Ramos (cell line): ENCODE measurements around the gene ROR1.
"Not testable (repeated sequence)": the region's sequence is repeated elsewhere in the genome, so short reads cannot be mapped to it uniquely, and the experiment has no call there.

Experiments
- in situ Hi-C: fragments of 300-500 bp; cut with MboI; formaldehyde crosslinking; loops from one replicate; pipeline ENCODE4 v1.14.3; 2022; ENCODE audit warnings: low sequenced_read_pairs; ENCODE audit not compliant: unreplicated experiment

The ROR1 gene

DNA sequence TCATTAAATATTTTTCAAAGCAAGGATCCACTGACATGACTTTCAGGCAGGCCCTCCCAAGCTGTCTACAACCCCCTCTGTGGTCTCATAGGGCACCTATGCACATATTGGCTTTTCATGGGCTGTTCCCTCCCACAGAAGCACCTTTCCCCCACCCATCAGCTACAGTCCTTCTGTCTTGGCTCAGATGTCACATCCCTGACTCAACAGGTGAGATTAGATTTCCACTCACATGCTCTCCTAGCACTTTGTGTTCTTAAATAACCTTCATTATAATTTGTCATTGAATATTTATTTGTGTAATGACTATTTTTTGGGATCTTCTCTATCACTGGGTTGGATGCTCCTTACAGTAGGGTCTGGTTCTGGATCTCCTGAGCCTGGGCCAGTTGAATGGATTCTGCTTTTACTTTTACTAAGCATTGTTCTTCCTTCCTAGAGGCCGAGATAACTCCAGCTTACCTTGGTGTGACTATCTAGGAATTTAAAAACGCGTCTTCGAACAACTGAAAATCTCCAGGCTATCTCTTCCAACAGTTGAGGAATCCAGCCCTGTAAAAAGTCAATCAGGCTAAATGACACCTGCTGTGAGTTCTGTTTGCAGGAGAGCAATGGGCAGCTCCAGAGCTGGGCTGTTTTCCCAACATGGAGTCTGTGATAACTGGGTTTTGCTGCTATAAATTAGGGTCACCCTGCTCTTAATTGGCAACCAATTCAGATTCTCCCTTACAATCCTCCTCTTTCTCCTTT is 16.2 kb downstream of the ROR1 start:
- in situ Hi-C loops = no loop called here

DNA sequence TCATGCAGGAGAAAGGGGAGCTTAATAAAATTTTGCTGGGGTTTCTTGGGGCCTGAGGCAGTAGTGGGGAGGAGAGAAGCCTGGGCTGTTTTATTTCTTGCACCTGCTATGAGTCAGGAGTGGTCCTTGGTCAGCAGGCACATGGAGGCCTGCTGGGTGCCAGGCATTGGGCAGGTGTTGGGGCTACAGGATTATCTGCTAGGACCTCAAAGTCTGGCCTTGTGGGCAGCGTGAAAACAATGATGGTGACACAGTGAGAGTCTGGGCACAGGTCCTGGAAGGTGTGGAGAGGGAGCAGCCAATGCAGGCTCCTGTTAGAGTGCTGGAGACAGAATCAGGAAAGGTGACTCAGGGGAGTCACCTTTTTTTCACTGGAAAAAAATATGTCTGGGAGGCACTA is 17.2 kb downstream of the ROR1 start:
- in situ Hi-C loops = no loop called here

DNA sequence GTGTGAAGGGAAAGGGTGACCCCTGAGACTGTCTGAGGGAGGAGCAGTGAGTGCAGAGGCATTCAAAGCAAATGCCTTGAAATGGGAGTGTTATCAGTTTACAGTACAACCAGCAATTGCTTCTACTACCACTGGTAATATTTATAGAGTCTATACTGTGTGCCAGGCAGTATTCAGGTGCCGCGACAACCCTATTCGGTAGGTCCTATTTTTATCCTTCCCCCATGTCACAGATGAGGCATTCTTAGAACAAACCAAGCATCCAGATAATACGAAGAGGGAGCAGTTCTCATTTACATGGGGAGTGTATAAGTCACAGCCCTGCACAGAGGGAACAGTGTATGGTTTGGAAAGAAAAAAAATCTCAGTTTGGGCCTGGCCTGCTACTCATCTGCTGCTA is 18.3 kb downstream of the ROR1 start:
- in situ Hi-C loops = no loop called here

DNA sequence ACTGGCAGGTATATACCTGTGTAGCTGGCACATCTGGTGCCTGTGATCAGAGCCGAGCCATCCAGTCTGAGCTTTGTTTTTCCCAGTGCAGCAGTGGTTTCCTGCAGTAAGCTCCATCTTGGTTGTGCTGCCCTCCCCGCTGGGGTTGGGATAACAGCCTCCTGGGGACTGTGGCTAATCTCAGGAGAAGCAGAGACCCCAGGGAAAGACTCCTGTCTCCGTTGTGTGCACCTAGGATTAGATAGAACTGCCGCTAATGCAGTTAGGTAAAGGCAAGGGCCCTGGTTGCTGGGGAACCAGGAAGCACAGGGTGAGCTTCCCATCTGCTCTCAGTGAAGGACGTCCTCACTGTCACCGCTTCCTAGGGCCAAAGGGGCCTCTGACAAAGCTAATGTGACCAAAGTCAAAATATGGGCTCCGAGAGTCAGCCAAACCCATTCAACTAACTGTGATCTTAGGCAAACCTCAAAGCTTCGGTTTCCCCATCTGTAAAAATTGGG is 20.0 kb downstream of the ROR1 start:
- in situ Hi-C loops = no loop called here

DNA sequence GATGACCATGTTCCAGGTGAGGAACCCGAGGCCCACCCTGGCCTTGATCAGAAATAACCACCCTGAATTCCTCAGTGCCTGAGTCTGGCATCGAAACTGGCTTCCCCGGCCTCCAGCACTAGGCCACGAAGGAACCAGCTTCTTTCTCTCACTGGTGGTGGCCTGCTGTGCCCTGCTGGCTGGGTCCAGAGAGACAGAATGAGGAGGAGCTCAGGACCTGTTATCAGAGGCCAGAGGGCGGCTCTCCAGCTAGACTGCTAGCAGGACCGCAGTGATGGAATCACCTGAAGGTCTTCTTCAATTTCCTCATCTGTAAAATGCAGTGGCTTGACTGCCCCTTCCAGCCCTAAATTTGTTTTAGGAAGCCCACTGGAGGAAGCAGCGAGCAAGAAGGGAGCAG is 20.5 kb downstream of the ROR1 start:
- in situ Hi-C loops = no loop called here

DNA sequence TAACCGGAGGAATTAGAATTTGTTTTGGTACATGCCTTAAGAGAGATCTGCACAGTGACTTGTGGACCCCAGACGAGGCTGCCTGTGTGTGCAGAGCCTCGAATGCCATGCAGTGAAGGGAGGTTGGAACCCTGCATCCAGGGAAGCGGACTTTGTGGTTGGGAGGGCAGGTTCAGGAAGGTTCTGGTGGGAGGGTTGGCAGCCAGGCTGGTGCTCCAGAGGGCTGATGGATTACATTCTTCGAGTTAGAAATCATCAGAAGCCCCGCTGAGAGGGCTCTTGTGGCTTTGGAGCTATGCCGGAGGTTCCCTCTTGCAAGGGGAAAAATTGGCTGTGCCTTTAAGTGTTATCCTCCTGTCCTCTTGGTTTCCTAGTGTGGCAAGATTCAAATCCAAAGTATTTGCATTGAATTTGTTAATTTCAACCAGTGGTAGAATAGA is 21.1 kb downstream of the ROR1 start:
- in situ Hi-C loops = no loop called here

DNA sequence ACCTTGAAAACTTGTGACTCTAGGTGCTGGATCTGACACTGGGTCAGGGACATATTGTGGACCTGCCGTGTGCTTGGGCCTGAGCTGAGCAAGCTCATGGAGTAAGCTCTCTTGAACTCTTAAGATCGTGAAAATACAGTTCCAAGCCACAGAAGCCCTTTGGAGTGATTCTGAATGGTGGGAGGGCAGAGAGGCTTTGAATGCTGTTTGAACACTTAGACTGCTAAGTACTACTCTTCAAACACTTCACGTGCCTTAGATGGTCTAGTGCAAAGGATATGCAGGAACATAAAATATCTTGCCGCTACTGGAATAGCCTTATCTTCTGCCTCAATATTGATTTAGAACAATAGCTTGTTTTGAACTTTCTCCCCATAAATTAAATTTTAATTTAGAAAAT is 21.6 kb downstream of the ROR1 start:
- in situ Hi-C loops = no loop called here

DNA sequence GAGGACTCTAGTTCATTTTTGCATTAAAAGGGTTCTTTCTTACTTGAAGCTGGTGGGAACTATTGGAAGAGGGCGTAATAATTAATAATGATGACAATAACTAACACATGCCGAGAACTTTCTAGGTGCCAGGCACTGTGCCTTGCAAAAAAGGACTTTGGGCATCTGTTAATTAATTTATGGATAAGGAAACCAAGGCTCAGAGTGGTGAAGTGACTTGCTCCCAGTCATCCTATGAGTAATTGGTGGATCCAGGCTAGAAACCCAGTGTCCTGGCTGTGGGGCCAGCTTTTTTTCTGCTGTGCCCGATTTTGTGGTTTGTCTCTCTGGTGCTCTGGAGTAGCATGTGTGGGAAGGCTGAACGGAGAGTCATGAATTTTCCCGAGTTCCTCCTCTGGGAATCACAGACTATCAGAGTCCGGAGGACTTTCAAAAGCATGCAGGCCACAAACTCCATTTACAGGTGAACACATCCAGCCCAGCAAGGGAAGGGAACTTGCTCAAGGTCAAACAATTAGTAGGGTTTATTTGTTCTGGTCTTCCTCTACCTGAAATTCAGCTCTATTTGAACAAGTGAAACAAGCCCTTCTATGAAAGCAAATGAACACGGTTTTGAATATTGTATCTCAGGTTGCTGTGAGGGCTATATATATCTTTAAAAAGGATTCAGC is 23.4 kb downstream of the ROR1 start:
- in situ Hi-C loops = no loop called here

DNA sequence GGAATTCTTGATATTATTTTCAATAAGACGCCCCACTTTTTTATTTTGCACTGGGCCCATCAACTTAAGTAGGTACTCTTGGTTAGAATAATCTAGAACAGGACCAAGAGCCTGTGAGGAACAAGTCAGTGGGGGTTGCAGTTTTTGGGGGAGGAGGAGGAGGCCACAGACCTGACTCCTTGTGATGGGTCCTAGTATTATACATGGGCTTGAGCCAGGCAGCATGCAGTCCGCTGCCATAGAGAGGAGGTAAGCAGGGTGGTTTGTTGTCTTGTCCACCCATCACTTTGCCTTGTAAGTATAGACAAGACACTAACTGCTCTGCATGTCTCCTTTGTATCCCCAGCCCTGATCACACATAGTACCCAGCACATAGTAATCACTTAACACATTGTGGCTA is 24.5 kb downstream of the ROR1 start:
- in situ Hi-C loops = no loop called here

DNA sequence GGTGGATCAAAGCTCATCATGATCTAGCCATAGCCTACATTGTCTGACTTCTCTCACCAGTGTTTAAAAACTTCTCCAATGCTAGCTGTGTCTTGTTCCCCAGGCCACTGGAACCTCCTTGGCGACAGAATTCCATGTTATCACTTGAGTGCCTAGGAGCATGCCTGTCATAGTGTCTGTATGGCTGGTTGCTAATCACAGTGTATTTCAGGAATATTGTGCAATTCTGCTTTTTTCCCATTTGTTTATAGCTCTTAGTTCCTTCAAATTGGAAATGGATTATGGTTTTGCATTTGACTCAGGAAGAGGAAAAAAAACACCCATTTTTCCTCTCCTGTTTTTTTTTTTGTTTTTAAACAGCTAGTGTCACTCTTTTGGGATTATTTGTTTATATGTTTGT is 25.5 kb downstream of the ROR1 start:
- in situ Hi-C loops = no loop called here

DNA sequence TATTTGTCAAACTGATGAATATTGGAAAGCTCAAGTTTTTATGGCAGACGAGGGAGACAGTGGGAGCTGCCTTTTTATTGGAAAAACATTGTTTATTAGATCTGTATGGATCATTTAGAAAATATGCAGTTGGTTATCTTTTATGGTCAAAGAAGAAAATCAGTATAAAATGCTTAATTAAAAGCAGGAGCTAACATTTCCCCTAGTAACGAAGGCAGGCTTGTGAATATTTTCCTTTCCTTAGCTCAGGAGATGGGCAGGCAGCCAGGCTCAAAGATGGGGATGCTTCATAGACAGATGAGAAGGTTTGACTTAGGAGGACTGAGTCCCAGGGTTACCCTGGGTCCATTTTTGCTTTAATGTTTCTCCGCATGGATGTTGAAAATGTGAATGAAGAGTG is 26.0 kb downstream of the ROR1 start:
- in situ Hi-C loops = no loop called here

DNA sequence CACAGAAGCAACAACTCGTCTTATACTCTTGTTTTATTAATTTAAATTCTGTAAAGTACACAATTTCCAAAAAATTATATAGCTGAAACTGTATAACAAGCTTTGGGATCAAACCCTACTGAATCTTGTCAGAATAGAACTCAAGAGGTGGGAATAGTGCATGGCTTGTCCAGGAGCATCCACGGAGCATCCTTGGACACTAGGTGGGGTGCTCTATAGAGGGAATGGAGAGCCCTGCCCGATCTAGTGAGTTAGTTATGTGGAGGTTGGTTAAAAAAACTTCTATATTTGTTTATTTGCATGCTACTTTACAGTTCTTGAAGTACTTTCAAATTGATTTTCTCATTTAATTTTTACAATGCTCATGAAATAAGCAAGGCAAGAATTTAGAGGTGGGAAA is 28.3 kb downstream of the ROR1 start:
- in situ Hi-C loops = no loop called here

DNA sequence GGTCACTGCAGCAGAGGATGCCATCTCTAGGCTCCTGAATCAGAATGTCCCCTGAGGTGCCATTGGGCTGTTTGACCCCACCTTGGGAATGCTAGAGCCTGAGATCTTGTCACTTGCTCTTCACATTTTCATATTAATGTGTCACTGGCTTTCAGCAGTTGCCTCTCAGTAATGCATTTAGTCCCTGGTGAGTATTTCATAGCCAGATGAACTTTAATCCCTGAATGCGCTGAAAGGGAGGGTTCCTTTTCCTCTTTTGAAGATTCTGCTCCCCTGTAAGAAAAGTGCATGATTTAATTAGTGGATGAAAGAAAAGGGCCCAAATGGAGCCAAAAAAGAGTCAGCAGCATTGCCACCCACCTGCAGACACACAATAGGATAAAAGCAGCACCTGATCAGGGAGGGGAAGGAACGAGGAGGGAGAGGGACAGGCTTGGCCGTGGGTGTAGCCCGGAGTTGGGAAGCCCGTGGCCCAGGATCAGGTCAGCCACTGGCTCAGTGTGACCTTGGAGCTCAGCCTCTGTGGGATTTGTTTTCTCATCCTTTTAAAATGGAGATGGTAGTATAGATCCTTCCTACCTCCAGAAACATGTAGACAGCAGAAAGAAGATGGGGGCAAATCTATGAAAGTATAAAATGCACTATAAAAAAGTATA is 31.1 kb downstream of the ROR1 start:
- in situ Hi-C loops = no loop called here

DNA sequence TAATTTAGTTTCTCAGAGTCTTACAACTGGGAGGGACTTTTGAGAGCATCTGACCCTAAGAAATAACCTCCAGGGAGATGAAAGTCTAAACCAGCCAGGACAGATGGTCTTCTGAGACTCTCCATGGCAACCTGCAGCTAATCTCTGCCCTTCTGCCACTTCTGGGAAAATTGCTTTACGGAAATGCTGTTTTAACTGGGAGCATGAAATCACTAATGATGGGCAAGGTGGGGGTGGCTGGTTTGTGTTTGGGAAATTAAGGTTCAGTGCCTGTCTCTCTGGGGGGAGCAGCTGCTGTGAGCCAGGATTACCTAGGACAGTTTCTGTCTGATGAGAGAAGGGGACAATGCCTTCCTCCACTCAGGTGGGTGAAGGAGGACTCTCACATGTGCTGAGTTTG is 33.2 kb downstream of the ROR1 start:
- in situ Hi-C loops = no loop called here

DNA sequence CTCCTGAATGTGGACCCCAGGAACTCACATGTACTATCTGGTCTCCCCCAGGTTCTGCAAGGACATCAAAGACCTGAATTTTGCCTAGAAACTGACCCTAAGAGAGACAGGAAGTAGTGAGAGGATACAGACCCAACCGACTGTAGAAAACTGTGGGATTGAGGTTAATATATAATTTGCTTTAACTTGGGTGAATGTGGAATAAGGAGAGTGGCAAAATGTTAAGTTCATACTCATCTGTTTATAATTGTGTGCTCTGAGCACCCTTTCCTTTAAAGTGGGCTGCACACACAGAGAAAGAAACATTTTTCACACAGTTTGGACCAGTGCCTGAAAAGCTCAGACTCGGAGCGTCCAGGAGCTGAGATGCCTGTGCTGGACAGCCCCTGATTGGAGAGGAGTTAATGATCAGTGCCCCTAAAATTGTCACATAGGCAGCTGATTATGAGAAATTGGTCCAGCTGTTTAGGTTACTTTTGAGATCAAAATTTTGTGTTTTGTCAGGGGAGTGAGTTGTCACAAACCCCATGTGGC is 37.2 kb downstream of the ROR1 start:
- in situ Hi-C loops = no loop called here

DNA sequence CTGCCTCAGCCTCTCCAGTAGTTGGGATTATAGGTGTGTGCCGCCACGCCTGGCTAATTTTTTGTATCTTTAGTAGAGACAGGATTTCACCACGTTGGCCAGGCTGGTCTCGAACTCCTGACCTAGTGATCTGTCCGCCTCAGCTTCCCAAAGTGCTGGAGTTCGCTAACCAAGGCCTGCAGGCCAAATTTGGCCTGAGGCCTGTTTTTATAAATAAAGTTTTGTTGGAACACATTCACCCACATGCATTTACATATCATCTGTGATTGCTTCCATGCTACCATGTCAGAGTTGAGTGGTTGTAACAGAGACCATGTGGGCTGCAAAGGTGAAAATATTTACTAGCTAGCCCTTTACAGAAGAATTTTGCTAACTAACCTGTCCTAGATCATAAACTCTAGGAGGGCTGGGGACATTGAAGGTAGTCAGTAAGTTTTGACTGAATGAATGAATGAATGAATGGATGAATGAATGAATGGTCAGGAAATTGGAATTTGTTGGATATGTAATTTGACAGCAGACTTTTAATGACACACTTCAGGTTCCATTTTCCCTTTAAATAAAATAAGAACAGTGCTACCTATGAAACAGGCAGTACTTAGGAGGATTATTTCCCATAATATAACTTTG is 38.4 kb downstream of the ROR1 start:
- in situ Hi-C loops = no loop called here

DNA sequence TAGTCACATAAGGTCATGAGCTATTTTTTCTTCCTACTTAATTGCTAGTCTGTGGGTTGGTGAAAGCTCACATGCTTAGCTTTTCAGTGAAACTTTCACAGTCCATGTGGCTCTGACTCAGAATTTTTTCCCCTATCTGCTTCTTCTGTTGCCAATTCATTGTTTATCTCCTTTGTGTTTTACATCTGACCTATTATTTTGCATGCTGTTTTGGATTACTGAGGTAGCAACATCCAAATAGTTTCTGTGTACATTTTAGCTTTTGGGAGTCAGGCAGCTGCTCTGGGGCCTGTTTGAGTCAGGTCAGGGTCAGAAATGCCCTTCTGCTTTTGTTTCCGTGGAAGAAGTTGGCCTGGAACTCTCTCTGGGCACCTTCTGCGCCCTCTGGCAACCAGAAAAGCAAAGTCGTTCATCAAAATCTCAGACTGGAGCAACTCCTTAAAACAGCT is 40.0 kb downstream of the ROR1 start:
- in situ Hi-C loops = no loop called here

DNA sequence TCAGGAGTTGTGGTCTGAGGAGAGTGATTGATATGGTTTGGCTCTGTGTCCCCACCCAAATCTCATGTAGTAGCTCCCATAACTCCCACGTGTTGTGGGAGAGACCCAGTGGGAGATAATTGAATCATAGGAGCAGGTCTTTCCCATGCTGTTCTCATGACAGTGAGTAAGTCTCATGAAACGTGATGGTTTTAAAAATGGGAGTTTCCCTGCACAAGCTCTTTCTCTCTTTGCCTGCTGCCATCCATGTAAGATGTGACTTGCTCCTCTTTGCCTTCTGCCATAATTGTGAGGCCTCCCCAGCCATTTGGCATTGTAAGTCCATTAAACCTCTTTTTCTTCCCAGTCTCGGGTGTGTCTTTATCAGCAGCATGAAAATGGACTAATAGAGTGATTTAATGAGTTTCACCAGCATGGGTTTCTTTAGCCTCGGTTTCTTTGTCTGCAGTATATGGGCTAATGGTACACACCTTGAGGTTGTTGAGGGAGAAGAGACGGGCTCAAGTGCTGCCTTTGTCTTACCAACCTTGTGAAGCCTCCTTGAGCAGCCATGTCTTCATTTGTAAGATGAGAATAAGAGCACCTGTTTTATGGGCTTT is 42.5 kb downstream of the ROR1 start:
- in situ Hi-C loops = not testable (repeated sequence)

DNA sequence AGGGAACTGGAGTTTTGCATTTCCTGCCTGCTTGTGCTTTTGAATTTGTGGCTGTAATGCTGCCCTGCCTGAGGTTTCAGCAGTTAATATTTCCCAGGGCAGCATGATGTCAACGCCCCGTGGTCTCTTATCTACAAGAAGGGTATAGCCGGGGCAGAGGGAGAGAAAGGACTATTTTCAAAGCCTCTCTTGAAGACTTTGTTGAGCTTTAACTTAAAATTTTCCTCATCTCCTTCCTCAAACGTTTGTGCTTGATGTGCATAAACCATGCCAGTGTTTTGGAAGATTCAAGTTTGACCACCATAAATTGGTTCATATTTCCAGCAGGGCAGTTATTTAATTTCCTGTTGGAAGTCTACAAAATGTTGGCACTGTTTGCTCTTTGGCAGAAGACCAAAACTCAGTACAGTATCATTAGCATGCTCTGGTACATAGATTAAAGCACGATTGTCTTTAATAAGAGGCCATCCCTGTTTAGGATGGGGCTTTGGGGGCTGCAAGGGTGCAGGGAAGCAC is 43.4 kb downstream of the ROR1 start:
- in situ Hi-C loops = no loop called here

DNA sequence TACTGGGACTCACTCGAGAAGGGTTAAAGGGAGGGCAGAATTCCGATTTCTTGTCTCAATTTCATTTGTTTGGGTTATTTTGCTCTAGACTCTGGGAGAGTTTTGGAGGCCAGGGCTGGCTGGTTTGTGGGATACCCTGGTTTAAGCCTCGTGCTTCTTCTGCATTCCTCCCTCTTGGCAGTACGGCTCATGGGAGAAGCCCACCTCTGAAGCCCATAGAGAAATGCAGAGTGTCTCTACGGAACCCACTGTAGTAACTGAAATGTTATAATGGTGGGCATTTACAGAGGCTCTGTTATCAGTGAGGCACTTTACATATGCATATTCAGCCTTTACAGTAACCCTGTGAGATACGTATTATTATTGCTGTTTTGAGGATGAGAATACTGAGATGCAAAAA is 43.9 kb downstream of the ROR1 start:
- in situ Hi-C loops = no loop called here
